Activated naive CD8-positive, alpha-beta T cell treated with anti-CD3 and anti-CD28 coated beads for 36 hours (primary cell): ENCODE results near the gene MARK2. TPM values are rescaled to one million over a fixed set of nuclear protein-coding genes. Genes with fewer than 3 reads are reported as not detected.

Source experiments
- DNase-seq: peaks from one replicate; pipeline ENCODE4 v3.0.0; 2021
- H3K27ac Mint-ChIP-seq: one replicate; pipeline ENCODE4 v1.8.0; 2022; ENCODE audit warnings: mild to moderate bottlenecking, moderate library complexity, mixed read lengths
- H3K27me3 Mint-ChIP-seq: one replicate; pipeline ENCODE4 v1.8.0; 2022; ENCODE audit warnings: mild to moderate bottlenecking, mixed read lengths
- H3K36me3 Mint-ChIP-seq: one replicate; pipeline ENCODE4 v1.8.0; 2021; ENCODE audit warnings: mild to moderate bottlenecking, mixed read lengths
- H3K4me1 Mint-ChIP-seq: one replicate; pipeline ENCODE4 v1.8.0; 2021; ENCODE audit warnings: mixed read lengths
- H3K4me3 Mint-ChIP-seq: one replicate; pipeline ENCODE4 v1.8.0; 2022; ENCODE audit warnings: mild to moderate bottlenecking, moderate library complexity, mixed read lengths
- H3K9me3 Mint-ChIP-seq: one replicate; pipeline ENCODE4 v1.8.0; 2022; ENCODE audit warnings: mixed read lengths
- total RNA-seq, 2 experiments: library from RNA; stranded (reverse); gene quantifications; one replicate each; pipeline ENCODE4 v1.2.3, GENCODE V29; 2021

The MARK2 gene
- total RNA-seq, 2 experiments from 2014 or later = 27.7 to 29.0 TPM

- Mint-ChIP-seq H3K27me3 (no peaks in the 10 kb centered on the region), H3K4me3 (peak overlapping the region; percentile 96), H3K4me1 (peaks cover 55% of the 10 kb centered on the region), H3K9me3 (no peaks in the 10 kb centered on the region), H3K27ac (peak overlapping the region; percentile 89), H3K36me3 (peaks cover 13% of the 10 kb centered on the region)
- peak; percentile 43 for DNase-seq
Measured at GRCh38 chr11:63839508-63840355, 822 bp downstream of the MARK2 start.

GRCh38 chr11:63840356-63841060 is 1.6 kb downstream of the MARK2 start:
- H3K4me1 Mint-ChIP-seq = peaks cover 62% of the 10 kb centered on the region
- peak overlapping the region; percentile 89 for H3K27ac Mint-ChIP-seq
- no peaks in the 10 kb centered on the region for H3K9me3 Mint-ChIP-seq
- H3K36me3 Mint-ChIP-seq = peaks cover 13% of the 10 kb centered on the region
- H3K4me3 Mint-ChIP-seq = peak overlapping the region; percentile 96
- no peak for DNase-seq
- H3K27me3 Mint-ChIP-seq = no peaks in the 10 kb centered on the region

- H3K4me3 Mint-ChIP-seq = peak overlapping the region; percentile 96
- peaks cover 13% of the 10 kb centered on the region for H3K36me3 Mint-ChIP-seq
- no peak overlapping the region for H3K27ac Mint-ChIP-seq
- no peak for DNase-seq
- H3K27me3 Mint-ChIP-seq = no peaks in the 10 kb centered on the region
- H3K9me3 Mint-ChIP-seq = no peaks in the 10 kb centered on the region
- peaks cover 67% of the 10 kb centered on the region for H3K4me1 Mint-ChIP-seq
Measured at GRCh38 chr11:63841554-63841953, 2.6 kb downstream of the MARK2 start.

DNA sequence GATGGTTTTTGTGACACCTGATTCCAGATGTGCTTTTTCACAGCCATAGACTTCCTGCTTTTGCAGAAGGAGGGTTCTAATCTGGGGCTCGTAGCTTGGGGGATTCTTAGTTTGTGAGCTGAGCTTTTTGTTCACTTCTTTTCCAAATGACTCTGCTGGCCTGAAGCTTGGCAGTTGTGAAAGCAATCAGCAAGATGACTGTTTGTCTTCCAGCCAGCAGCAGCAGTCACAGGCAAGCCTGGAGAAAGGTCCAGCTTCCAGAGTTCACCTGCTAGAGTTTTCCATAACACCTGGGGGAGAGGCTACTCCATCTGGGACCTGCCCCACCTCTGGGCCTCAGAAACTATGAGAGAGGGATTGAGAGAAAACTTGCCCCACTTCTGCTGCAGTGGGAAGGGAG is 4.1 kb downstream of the MARK2 start:
- H3K27me3 Mint-ChIP-seq = no peaks in the 10 kb centered on the region
- H3K27ac Mint-ChIP-seq = peak overlapping the region; percentile 43
- H3K4me3 Mint-ChIP-seq = no peak overlapping the region
- no peak for DNase-seq
- H3K9me3 Mint-ChIP-seq = no peaks in the 10 kb centered on the region
- peaks cover 13% of the 10 kb centered on the region for H3K36me3 Mint-ChIP-seq
- peaks cover 69% of the 10 kb centered on the region for H3K4me1 Mint-ChIP-seq

- H3K4me3 Mint-ChIP-seq = no peak overlapping the region
- H3K27me3 Mint-ChIP-seq = no peaks in the 10 kb centered on the region
- H3K9me3 Mint-ChIP-seq = no peaks in the 10 kb centered on the region
- peaks cover 16% of the 10 kb centered on the region for H3K36me3 Mint-ChIP-seq
- H3K27ac Mint-ChIP-seq = no peak overlapping the region
- DNase-seq = no peak
- peaks cover 77% of the 10 kb centered on the region for H3K4me1 Mint-ChIP-seq
Measured at GRCh38 chr11:63844836-63845235, 5.9 kb downstream of the MARK2 start.

GRCh38 chr11:63845303-63845702 is 6.4 kb downstream of the MARK2 start:
- Mint-ChIP-seq H3K36me3 (peaks cover 13% of the 10 kb centered on the region), H3K9me3 (no peaks in the 10 kb centered on the region), H3K4me3 (no peak overlapping the region), H3K27ac (no peak overlapping the region), H3K27me3 (no peaks in the 10 kb centered on the region), H3K4me1 (peaks cover 75% of the 10 kb centered on the region)
- no peak for DNase-seq

GRCh38 chr11:63845911-63846310 is 7.0 kb downstream of the MARK2 start:
- no peak for DNase-seq
- H3K9me3 Mint-ChIP-seq = no peaks in the 10 kb centered on the region
- no peak overlapping the region for H3K4me3 Mint-ChIP-seq
- peaks cover 13% of the 10 kb centered on the region for H3K36me3 Mint-ChIP-seq
- no peak overlapping the region for H3K27ac Mint-ChIP-seq
- no peaks in the 10 kb centered on the region for H3K27me3 Mint-ChIP-seq
- H3K4me1 Mint-ChIP-seq = peaks cover 75% of the 10 kb centered on the region

- Mint-ChIP-seq H3K9me3 (no peaks in the 10 kb centered on the region), H3K36me3 (peaks cover 16% of the 10 kb centered on the region), H3K27me3 (no peaks in the 10 kb centered on the region), H3K27ac (no peak overlapping the region), H3K4me3 (no peak overlapping the region), H3K4me1 (peaks cover 75% of the 10 kb centered on the region)
- no peak for DNase-seq
Measured at GRCh38 chr11:63846897-63847296, 8.0 kb downstream of the MARK2 start.

DNA sequence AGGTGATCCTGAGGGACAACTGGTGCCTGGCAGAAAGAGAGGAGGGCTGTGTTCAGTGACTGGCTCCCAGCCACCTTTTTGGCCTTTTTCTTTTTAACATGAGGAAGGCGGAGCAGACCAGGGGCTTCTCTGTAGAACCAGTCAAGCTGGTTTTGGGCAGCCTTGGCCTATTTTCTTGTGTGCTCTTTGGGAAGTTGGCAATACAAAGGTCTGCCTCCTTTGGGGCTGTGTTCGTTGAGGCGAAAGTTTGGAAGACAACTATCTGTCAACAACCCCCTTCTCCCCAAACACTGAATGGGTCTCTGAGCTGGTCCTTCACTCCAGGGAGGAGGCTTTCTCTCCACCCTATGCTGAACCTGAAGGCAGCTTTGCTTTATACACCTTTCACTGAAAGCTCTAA is 8.5 kb downstream of the MARK2 start:
- Mint-ChIP-seq H3K27me3 (no peaks in the 10 kb centered on the region), H3K9me3 (no peaks in the 10 kb centered on the region), H3K27ac (no peak overlapping the region), H3K4me1 (peaks cover 75% of the 10 kb centered on the region), H3K4me3 (no peak overlapping the region), H3K36me3 (peaks cover 16% of the 10 kb centered on the region)
- no peak for DNase-seq

DNA sequence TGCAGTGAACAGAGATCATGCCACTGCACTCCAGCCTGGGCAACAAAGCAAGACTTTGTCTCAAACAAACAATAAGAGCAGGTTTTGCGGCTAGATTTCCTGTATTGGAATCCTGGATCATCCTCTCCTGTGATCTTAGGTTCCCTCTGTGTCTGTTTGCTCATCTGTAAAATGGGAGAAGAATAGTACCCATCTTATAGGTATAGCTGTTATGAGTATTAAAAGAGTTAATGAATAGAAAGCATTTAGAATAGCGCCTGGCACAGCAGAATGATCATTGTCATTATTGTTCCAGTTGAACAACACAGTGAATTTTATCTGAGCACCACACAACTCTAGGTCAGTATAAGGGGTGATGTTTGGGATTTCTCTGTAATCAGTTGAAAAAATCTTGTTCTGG is 10.8 kb downstream of the MARK2 start:
- Mint-ChIP-seq H3K4me1 (peaks cover 67% of the 10 kb centered on the region), H3K9me3 (no peaks in the 10 kb centered on the region), H3K27ac (no peak overlapping the region), H3K36me3 (peaks cover 27% of the 10 kb centered on the region), H3K4me3 (no peak overlapping the region), H3K27me3 (no peaks in the 10 kb centered on the region)
- DNase-seq = no peak

GRCh38 chr11:63850920-63851319 is 12.0 kb downstream of the MARK2 start:
- no peak for DNase-seq
- peaks cover 36% of the 10 kb centered on the region for H3K36me3 Mint-ChIP-seq
- H3K27me3 Mint-ChIP-seq = no peaks in the 10 kb centered on the region
- H3K27ac Mint-ChIP-seq = peak overlapping the region; percentile 87
- peaks cover 65% of the 10 kb centered on the region for H3K4me1 Mint-ChIP-seq
- H3K4me3 Mint-ChIP-seq = peak overlapping the region; percentile 60
- no peaks in the 10 kb centered on the region for H3K9me3 Mint-ChIP-seq

GRCh38 chr11:63851364-63851763 is 12.5 kb downstream of the MARK2 start:
- peak overlapping the region; percentile 87 for H3K27ac Mint-ChIP-seq
- H3K4me1 Mint-ChIP-seq = peaks cover 65% of the 10 kb centered on the region
- no peaks in the 10 kb centered on the region for H3K9me3 Mint-ChIP-seq
- peak overlapping the region; percentile 60 for H3K4me3 Mint-ChIP-seq
- H3K36me3 Mint-ChIP-seq = peaks cover 36% of the 10 kb centered on the region
- H3K27me3 Mint-ChIP-seq = no peaks in the 10 kb centered on the region
- no peak for DNase-seq

- Mint-ChIP-seq H3K4me1 (peaks cover 54% of the 10 kb centered on the region), H3K4me3 (no peak overlapping the region), H3K27ac (no peak overlapping the region), H3K9me3 (no peaks in the 10 kb centered on the region), H3K36me3 (peaks cover 38% of the 10 kb centered on the region), H3K27me3 (no peaks in the 10 kb centered on the region)
- no peak for DNase-seq
Measured at GRCh38 chr11:63853476-63853875, 14.6 kb downstream of the MARK2 start.

DNA sequence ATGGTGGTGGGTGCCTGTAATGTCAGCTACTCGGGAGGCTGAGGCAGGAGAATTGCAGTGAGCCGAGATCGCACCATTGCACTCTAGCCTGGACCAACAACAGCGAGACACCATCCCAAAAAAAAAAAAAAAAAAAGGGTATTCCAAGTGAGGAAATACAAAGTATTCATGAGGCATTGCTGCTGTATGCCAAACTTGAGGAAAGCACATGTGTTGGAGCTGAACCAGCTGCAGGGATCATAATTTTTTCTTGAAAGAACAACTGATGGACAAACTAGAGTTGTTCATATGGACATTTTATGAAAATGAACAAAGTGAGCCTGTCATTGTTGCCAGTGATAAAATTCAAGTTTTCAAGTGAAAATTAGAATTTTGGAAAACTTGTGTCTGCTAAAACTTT is 15.8 kb downstream of the MARK2 start:
- Mint-ChIP-seq H3K36me3 (peaks cover 33% of the 10 kb centered on the region), H3K4me3 (no peak overlapping the region), H3K27me3 (no peaks in the 10 kb centered on the region), H3K27ac (no peak overlapping the region), H3K4me1 (peaks cover 50% of the 10 kb centered on the region), H3K9me3 (no peaks in the 10 kb centered on the region)
- DNase-seq = no peak

GRCh38 chr11:63855975-63856374 is 17.1 kb downstream of the MARK2 start:
- peak overlapping the region; percentile 29 for H3K27ac Mint-ChIP-seq

More at GRCh38 chr11:63855975-63856374, 17.1 kb downstream of the MARK2 start:
- Mint-ChIP-seq H3K4me3 (no peak overlapping the region), H3K4me1 (peaks cover 41% of the 10 kb centered on the region), H3K9me3 (no peaks in the 10 kb centered on the region), H3K36me3 (peaks cover 26% of the 10 kb centered on the region), H3K27me3 (no peaks in the 10 kb centered on the region)
- DNase-seq = no peak
